ENCODE measurements around the gene LEAP2. TPM values are rescaled to one million over a fixed set of nuclear protein-coding genes. Genes with fewer than 3 reads are reported as not detected.

The LEAP2 gene
- total RNA-seq, 1 donor from 2014 or later, result 2.5 TPM

GRCh38 chr5:132870801-132871200 lies 2.7 kb upstream of the LEAP2 start:
- no peak overlapping the region for H3K27ac Mint-ChIP-seq (ENCODE audit: unreplicated experiment)
- peaks cover 10% of the 10 kb centered on the region for H3K4me1 Mint-ChIP-seq (ENCODE audit: low read depth, unreplicated experiment)
- peaks cover 4% of the 10 kb centered on the region for H3K27me3 Mint-ChIP-seq (ENCODE audit: unreplicated experiment)
- no peaks in the 10 kb centered on the region for H3K36me3 Mint-ChIP-seq (ENCODE audit: unreplicated experiment)
- no peak for DNase-seq
- TF ChIP-seq CTCF (IDR thresholded peaks at IDR 0.05; ENCODE audit: partially characterized antibody, unreplicated experiment), result no peak
- H3K4me3 Mint-ChIP-seq (ENCODE audit: unreplicated experiment), result no peak overlapping the region
- peaks cover 9% of the 10 kb centered on the region for H3K9me3 Mint-ChIP-seq (ENCODE audit: unreplicated experiment)

GRCh38 chr5:132871459-132872284 lies 1.8 kb upstream of the LEAP2 start:
- Mint-ChIP-seq H3K9me3 (ENCODE audit: unreplicated experiment) (peaks cover 6% of the 10 kb centered on the region), H3K4me3 (ENCODE audit: unreplicated experiment) (no peak overlapping the region), H3K27me3 (ENCODE audit: unreplicated experiment) (peaks cover 2% of the 10 kb centered on the region), H3K36me3 (ENCODE audit: unreplicated experiment) (no peaks in the 10 kb centered on the region), H3K4me1 (ENCODE audit: low read depth, unreplicated experiment) (peaks cover 7% of the 10 kb centered on the region), H3K27ac (ENCODE audit: unreplicated experiment) (no peak overlapping the region)
- DNase-seq, result no peak
- TF ChIP-seq CTCF (IDR thresholded peaks at IDR 0.05; ENCODE audit: partially characterized antibody, unreplicated experiment), result no peak

GRCh38 chr5:132872788-132873118 lies 715 bp upstream of the LEAP2 start:
- H3K4me3 Mint-ChIP-seq (ENCODE audit: unreplicated experiment), result no peak overlapping the region
- H3K9me3 Mint-ChIP-seq (ENCODE audit: unreplicated experiment), result peaks cover 6% of the 10 kb centered on the region
- DNase-seq, result no peak
- H3K27me3 Mint-ChIP-seq (ENCODE audit: unreplicated experiment), result peaks cover 2% of the 10 kb centered on the region
- H3K27ac Mint-ChIP-seq (ENCODE audit: unreplicated experiment), result no peak overlapping the region
- TF ChIP-seq CTCF (IDR thresholded peaks at IDR 0.05; ENCODE audit: partially characterized antibody, unreplicated experiment), result no peak
- H3K36me3 Mint-ChIP-seq (ENCODE audit: unreplicated experiment), result no peaks in the 10 kb centered on the region
- H3K4me1 Mint-ChIP-seq (ENCODE audit: low read depth, unreplicated experiment), result no peaks in the 10 kb centered on the region

GRCh38 chr5:132873930-132874271 lies 433 bp downstream of the LEAP2 start:
- no peak for DNase-seq
- TF ChIP-seq CTCF (IDR thresholded peaks at IDR 0.05; ENCODE audit: partially characterized antibody, unreplicated experiment), result no peak
- peaks cover 2% of the 10 kb centered on the region for H3K27me3 Mint-ChIP-seq (ENCODE audit: unreplicated experiment)
- H3K4me1 Mint-ChIP-seq (ENCODE audit: low read depth, unreplicated experiment), result no peaks in the 10 kb centered on the region
- no peak overlapping the region for H3K27ac Mint-ChIP-seq (ENCODE audit: unreplicated experiment)
- H3K4me3 Mint-ChIP-seq (ENCODE audit: unreplicated experiment), result no peak overlapping the region
- H3K9me3 Mint-ChIP-seq (ENCODE audit: unreplicated experiment), result peaks cover 6% of the 10 kb centered on the region
- H3K36me3 Mint-ChIP-seq (ENCODE audit: unreplicated experiment), result no peaks in the 10 kb centered on the region

GRCh38 chr5:132876020-132876759 lies 2.7 kb downstream of the LEAP2 start:
- Mint-ChIP-seq H3K36me3 (ENCODE audit: unreplicated experiment) (no peaks in the 10 kb centered on the region), H3K9me3 (ENCODE audit: unreplicated experiment) (peaks cover 6% of the 10 kb centered on the region), H3K27me3 (ENCODE audit: unreplicated experiment) (peaks cover 2% of the 10 kb centered on the region), H3K27ac (ENCODE audit: unreplicated experiment) (no peak overlapping the region), H3K4me1 (ENCODE audit: low read depth, unreplicated experiment) (no peaks in the 10 kb centered on the region), H3K4me3 (ENCODE audit: unreplicated experiment) (no peak overlapping the region)
- TF ChIP-seq CTCF (IDR thresholded peaks at IDR 0.05; ENCODE audit: partially characterized antibody, unreplicated experiment), result no peak
- no peak for DNase-seq

Measured in glutamatergic neuron (in vitro differentiated cells).